A673 (cell line): Measurements from ENCODE around the gene CACNA2D3. TPM values are rescaled to one million over a fixed set of nuclear protein-coding genes. Genes with fewer than 3 reads are reported as not detected.

Experiments
- BruUV-seq: library from RNA; stranded (reverse); fragments of 400-500 nt; replicated peaks from 2 replicates; lab custom pipeline; 2021; lab: Mats Ljungman, UMichigan
- CTCF ChIA-PET: fragments of 300-600 bp; sonication (Branson Sonifier 250); formaldehyde crosslinking; loops from one replicate; lab custom pipeline; 2022; ENCODE audit warnings: antibody characterized with exemption; lab: Charles Lee
- POLR2A ChIA-PET: fragments of 300-600 bp; sonication (Branson Sonifier 250); formaldehyde crosslinking; loops from one replicate; lab custom pipeline; 2022; ENCODE audit warnings: antibody characterized with exemption; ENCODE audit not compliant: low non-redundant PET; lab: Charles Lee
- DNase-seq: peaks from one replicate; pipeline ENCODE4 v3.0.0-alpha.2; 2015; ENCODE audit warnings: low spot score
- H3K27ac ChIP-seq: fragments of 200-600 bp; sonication (generic); 2 replicates; pipeline ENCODE4 v1.5.1; 2016; ENCODE audit warnings: mixed run types, low read depth, mild to moderate bottlenecking, mixed read lengths, antibody characterized with exemption, low read length; ENCODE audit not compliant: poor library complexity, severe bottlenecking
- H3K27me3 ChIP-seq: fragments of 200-600 bp; sonication (generic); replicated peaks from 2 replicates; pipeline ENCODE4 v1.6.1; 2017; ENCODE audit warnings: mixed run types, low read depth, mild to moderate bottlenecking, mixed read lengths, antibody characterized with exemption, low read length; ENCODE audit not compliant: insufficient read depth, poor library complexity
- H3K36me3 ChIP-seq: fragments of 200-600 bp; sonication (generic); 2 replicates; pipeline ENCODE4 v1.6.1; 2016; ENCODE audit warnings: mixed run types, mild to moderate bottlenecking, mixed read lengths, antibody characterized with exemption, low read length; ENCODE audit not compliant: insufficient read depth, poor library complexity, severe bottlenecking
- H3K4me1 ChIP-seq: fragments of 200-600 bp; sonication (generic); 2 replicates; pipeline ENCODE4 v1.6.1; 2017; ENCODE audit warnings: mixed run types, mild to moderate bottlenecking, mixed read lengths, antibody characterized with exemption, low read length; ENCODE audit not compliant: insufficient read depth, poor library complexity, severe bottlenecking
- H3K4me3 ChIP-seq: fragments of 200-600 bp; sonication (generic); 2 replicates; pipeline ENCODE4 v1.5.1; 2016; ENCODE audit warnings: low read depth, mixed run types, mild to moderate bottlenecking, mixed read lengths, low read length; ENCODE audit not compliant: poor library complexity, severe bottlenecking
- H3K9me3 ChIP-seq: fragments of 200-600 bp; sonication (generic); 2 replicates; pipeline ENCODE4 v1.6.1; 2016; ENCODE audit warnings: mixed run types, low read depth, mild to moderate bottlenecking, mixed read lengths, antibody characterized with exemption, low read length; ENCODE audit not compliant: poor library complexity, severe bottlenecking
- EZH2 ChIP-seq: fragments of 200-600 bp; sonication (generic); IDR thresholded peaks from 2 replicates; pipeline ENCODE4 v1.6.1; 2017; ENCODE audit warnings: borderline replicate concordance, low read depth, mild to moderate bottlenecking, mixed read lengths, antibody characterized with exemption, low read length; ENCODE audit not compliant: poor library complexity, severe bottlenecking
- intact Hi-C: fragments of 100-400 bp; cut with micrococcal nuclease; formaldehyde crosslinking; loops from one replicate; pipeline ENCODE4 v1.10.0; 2022; ENCODE audit not compliant: unreplicated experiment
- total RNA-seq: library from RNA; stranded (reverse); gene quantifications from 2 replicates; pipeline ENCODE4 v1.2.3, GENCODE V29; 2021
- TF ChIP-seq, protein P1 (sequence below): fragments of 300-800, 200-600 bp; sonication (generic); conservative IDR thresholded peaks from 2 replicates; pipeline ENCODE4 v1.5.1; 2017; ENCODE audit warnings: low read depth, mild to moderate bottlenecking, antibody characterized with exemption, low read length, moderate library complexity, mixed read lengths

The CACNA2D3 gene
- total RNA-seq, 1 experiment from 2014 or later: not detected

DNA sequence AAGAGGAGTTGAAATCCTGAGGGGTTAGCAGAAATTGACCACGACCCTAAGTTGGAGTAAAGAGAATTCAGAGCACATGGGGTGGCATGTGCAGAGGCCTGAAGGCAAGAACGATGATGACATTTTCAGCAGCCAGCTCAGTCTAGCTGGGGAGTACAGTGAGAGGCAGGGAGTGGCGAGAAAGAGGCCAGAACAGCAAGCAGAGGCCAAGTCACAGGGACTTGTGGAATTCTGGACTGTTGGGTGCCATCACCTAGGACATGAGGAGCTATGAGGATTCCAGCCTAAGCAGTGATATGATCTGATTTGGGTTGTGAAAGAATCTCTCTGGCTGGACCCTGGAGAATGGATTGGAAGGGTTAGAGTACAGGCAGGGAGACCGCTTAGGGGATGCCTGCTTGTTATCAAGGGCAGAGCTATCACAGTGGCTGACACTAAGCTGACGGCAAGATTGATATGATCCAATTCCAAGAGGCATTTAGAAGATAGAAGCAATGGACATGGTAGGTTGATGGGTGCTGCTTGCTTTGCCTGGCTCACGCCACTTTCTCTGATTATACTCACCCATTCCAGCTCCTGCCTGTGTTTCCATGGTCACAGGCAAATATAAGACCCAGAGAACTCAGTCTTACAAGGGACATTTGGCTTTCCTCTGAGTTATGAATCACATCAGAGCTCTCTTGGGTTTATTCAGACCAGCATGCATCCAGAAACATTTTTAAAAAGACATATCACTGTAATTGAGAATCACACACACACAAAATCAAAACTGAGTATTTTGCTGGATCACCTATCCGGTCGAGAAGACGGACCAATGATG is 739.1 kb downstream of the CACNA2D3 start:
- H3K27me3 ChIP-seq: no peaks in the 10 kb centered on the region
- BruUV-seq: no TSS peak
- DNase-seq: no peak
- no peak overlapping the region for H3K27ac ChIP-seq
- no peaks in the 10 kb centered on the region for H3K4me1 ChIP-seq
- H3K36me3 ChIP-seq: no peaks in the 10 kb centered on the region
- TF ChIP-seq EZH2: no peak
- TF ChIP-seq, protein P1, sequence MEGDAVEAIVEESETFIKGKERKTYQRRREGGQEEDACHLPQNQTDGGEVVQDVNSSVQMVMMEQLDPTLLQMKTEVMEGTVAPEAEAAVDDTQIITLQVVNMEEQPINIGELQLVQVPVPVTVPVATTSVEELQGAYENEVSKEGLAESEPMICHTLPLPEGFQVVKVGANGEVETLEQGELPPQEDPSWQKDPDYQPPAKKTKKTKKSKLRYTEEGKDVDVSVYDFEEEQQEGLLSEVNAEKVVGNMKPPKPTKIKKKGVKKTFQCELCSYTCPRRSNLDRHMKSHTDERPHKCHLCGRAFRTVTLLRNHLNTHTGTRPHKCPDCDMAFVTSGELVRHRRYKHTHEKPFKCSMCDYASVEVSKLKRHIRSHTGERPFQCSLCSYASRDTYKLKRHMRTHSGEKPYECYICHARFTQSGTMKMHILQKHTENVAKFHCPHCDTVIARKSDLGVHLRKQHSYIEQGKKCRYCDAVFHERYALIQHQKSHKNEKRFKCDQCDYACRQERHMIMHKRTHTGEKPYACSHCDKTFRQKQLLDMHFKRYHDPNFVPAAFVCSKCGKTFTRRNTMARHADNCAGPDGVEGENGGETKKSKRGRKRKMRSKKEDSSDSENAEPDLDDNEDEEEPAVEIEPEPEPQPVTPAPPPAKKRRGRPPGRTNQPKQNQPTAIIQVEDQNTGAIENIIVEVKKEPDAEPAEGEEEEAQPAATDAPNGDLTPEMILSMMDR: no peak
- no peaks in the 10 kb centered on the region for H3K9me3 ChIP-seq
- intact Hi-C loops: no loop called here
- ChIA-PET POLR2A (no interaction called here), CTCF (no interaction called here)
- H3K4me3 ChIP-seq: no peak overlapping the region

DNA sequence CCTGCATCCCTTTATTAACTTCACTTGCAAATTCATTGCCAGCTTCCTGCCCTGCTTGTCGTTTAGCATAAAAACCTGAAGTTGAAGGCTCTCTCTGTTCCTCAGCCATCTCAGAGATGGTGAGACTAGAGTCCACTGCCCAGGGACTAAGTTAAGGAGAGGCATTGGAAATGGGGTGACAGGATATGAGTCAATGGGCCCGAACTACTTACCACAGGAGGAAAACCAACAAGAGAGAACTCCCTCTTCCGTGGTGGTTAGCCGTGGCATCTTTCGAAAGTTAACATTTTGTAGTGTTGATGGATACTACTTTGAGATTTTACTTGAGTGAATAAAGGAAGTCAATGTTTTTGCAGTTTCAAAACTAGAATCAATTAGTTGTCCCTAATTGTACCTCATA is 740.2 kb downstream of the CACNA2D3 start:
- no peak for DNase-seq
- POLR2A ChIA-PET: no interaction called here
- no peaks in the 10 kb centered on the region for H3K9me3 ChIP-seq
- H3K4me3 ChIP-seq: no peak overlapping the region
- CTCF ChIA-PET: no interaction called here
- H3K27me3 ChIP-seq: no peaks in the 10 kb centered on the region
- H3K4me1 ChIP-seq: no peaks in the 10 kb centered on the region
- intact Hi-C loops: no loop called here
- BruUV-seq: no TSS peak
- H3K27ac ChIP-seq: no peak overlapping the region
- H3K36me3 ChIP-seq: no peaks in the 10 kb centered on the region
- TF ChIP-seq EZH2: no peak
- TF ChIP-seq, protein P1: no peak

GRCh38 chr3:54863366-54863765 is 741.0 kb downstream of the CACNA2D3 start:
- no peaks in the 10 kb centered on the region for H3K9me3 ChIP-seq
- no peaks in the 10 kb centered on the region for H3K4me1 ChIP-seq
- no TSS peak for BruUV-seq
- TF ChIP-seq, protein P1: no peak
- TF ChIP-seq EZH2: no peak
- no peak for DNase-seq
- no peak overlapping the region for H3K4me3 ChIP-seq
- intact Hi-C loops: no loop called here
- no peaks in the 10 kb centered on the region for H3K27me3 ChIP-seq
- no peak overlapping the region for H3K27ac ChIP-seq
- ChIA-PET CTCF (no interaction called here), POLR2A (no interaction called here)
- no peaks in the 10 kb centered on the region for H3K36me3 ChIP-seq
